Testis (tissue), 3 donors: ENCODE data around the gene BICC1. TPM values are rescaled to one million over a fixed set of nuclear protein-coding genes. Genes with fewer than 3 reads are reported as not detected.
A peak's percentile ranks its signal among the peaks of the same experiment; 100 is the strongest.

Experiments
- DNase-seq: peaks from one replicate; pipeline ENCODE4 v3.0.0-alpha.2; 2019
- H3K27ac ChIP-seq, 2 donors: fragments of 200-600 bp; sonication (generic); one replicate each; pipeline ENCODE4 v1.5.1; 2019
- H3K27me3 ChIP-seq: fragments of 200-600 bp; sonication (generic); one replicate; pipeline ENCODE4 v1.5.1; 2019
- H3K36me3 ChIP-seq: fragments of 200-600 bp; sonication (generic); one replicate; pipeline ENCODE4 v1.5.1; 2017; ENCODE audit warnings: low read depth; ENCODE audit errors: missing control alignments
- H3K4me1 ChIP-seq: fragments of 200-600 bp; sonication (generic); one replicate; pipeline ENCODE4 v1.5.1; 2019
- H3K4me3 ChIP-seq, 2 donors: fragments of 200-600 bp; sonication (generic); one replicate each; pipeline ENCODE4 v1.5.1; 2017 to 2019
- H3K9me3 ChIP-seq: fragments of 200-600 bp; sonication (generic); one replicate; pipeline ENCODE4 v1.5.1; 2017
- POLR2A ChIP-seq: fragments of 450-650 bp; IDR thresholded peaks from one replicate; pipeline ENCODE4 v1.6.1; 2017; ENCODE audit warnings: antibody characterized with exemption, mild to moderate bottlenecking, moderate library complexity
- WGBS, 2 donors: methylation state at CpG; one replicate each; pipeline ENCODE4 v1.1.5; 2018; 5-methylcytosine and 5-hydroxymethylcytosine counted together
- intact Hi-C: fragments of 100-400 bp; cut with DNase I; formaldehyde crosslinking; loops from one replicate; pipeline ENCODE4 v1.15.1; 2023; ENCODE audit warnings: low total_unique reads
- polyA plus RNA-seq: library from polyadenylated mRNA; stranded (reverse); fragments of 350-450 nt; fragmentation: Illumina TruSeq; extraction: RNeasy Lipid Tissue Mini Kit (QIAGEN cat#74804); gene quantifications from one replicate; pipeline ENCODE4 v1.2.3, GENCODE V29; 2014; ENCODE audit warnings: low read depth, low replicate concordance; ENCODE audit not compliant: insufficient read depth
- total RNA-seq, 2 donors: library from RNA; depleted of rRNA; stranded (reverse); fragments of >200 nt; gene quantifications; one replicate each; pipeline ENCODE4 v1.2.3, GENCODE V29; 2016
- TF ChIP-seq, protein P1 (sequence below), 3 experiments: fragments of 450-650 bp in 2 of 3; fragments of 200-600 bp in 1 of 3; sonication (generic) in 1 of 3; IDR thresholded peaks; one replicate each; pipeline ENCODE4 v1.5.1; 2016 to 2019; ENCODE audit warnings: antibody characterized with exemption in 3 of 3, mild to moderate bottlenecking in 2 of 3, moderate library complexity in 1 of 3

BICC1 gene
- total and polyA plus RNA-seq, 3 donors from 2014 or later, result 8.7 to 14.1 (median 10.0) TPM

DNA sequence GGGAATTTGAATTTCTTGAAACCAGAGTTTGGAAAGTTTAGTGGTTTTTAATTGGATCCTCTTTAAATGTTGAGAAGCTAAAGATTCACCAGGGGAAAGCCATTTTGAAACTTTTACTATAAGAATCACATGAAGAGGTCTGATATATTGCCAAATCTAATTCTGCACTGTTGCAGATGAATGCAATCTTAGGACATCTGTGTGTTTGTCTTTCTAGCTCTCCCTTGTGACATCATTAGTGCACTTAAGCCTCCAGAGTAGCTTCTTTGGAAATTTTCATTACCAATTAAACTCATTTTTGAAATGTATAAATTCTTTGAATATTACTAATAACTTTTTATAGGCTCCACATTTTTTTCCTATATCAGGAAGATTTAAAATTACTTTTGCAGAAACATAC, 160.2 kb downstream of the BICC1 start:
- no peaks in the 10 kb centered on the region for H3K4me1 ChIP-seq
- no peak for DNase-seq
- intact Hi-C loops, result no loop called here
- H3K9me3 ChIP-seq, result no peaks in the 10 kb centered on the region
- H3K36me3 ChIP-seq, result no peaks in the 10 kb centered on the region
- H3K27me3 ChIP-seq, result no peaks in the 10 kb centered on the region
- no peak for TF ChIP-seq POLR2A
- TF ChIP-seq, protein P1, sequence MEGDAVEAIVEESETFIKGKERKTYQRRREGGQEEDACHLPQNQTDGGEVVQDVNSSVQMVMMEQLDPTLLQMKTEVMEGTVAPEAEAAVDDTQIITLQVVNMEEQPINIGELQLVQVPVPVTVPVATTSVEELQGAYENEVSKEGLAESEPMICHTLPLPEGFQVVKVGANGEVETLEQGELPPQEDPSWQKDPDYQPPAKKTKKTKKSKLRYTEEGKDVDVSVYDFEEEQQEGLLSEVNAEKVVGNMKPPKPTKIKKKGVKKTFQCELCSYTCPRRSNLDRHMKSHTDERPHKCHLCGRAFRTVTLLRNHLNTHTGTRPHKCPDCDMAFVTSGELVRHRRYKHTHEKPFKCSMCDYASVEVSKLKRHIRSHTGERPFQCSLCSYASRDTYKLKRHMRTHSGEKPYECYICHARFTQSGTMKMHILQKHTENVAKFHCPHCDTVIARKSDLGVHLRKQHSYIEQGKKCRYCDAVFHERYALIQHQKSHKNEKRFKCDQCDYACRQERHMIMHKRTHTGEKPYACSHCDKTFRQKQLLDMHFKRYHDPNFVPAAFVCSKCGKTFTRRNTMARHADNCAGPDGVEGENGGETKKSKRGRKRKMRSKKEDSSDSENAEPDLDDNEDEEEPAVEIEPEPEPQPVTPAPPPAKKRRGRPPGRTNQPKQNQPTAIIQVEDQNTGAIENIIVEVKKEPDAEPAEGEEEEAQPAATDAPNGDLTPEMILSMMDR (IDR thresholded peaks at IDR 0.05), result no peak
- H3K4me3 ChIP-seq, result no peak overlapping the region
- no peak overlapping the region for H3K27ac ChIP-seq

DNA sequence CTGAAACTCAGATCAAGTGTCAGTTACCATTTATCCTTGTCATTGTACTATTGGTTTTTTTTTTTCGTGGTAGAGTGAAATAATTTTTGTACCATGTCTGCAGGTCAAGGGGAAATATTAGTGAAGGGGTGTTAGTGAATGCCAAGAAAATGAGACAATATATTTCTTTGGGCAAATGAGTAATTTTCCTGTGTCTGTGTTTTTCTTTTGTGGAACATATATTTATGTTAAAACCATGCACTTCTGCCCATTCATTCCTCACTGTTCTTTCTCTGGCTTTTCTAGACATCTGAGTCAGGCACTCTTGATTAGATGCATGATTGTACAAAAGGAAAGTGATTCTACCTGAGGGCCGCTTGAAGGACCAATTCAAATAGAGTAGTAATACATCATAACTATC, 161.6 kb downstream of the BICC1 start:
- Histone ChIP-seq H3K9me3 (no peaks in the 10 kb centered on the region), H3K4me1 (no peaks in the 10 kb centered on the region), H3K27ac (no peak overlapping the region), H3K4me3 (no peak overlapping the region), H3K36me3 (no peaks in the 10 kb centered on the region), H3K27me3 (no peaks in the 10 kb centered on the region)
- TF ChIP-seq POLR2A, result no peak
- TF ChIP-seq, protein P1 (IDR thresholded peaks at IDR 0.05), result no peak
- DNase-seq, result no peak
- 83 to 87% methylated on average over 2 of the region's 2 CpGs for WGBS, 2 donors
- intact Hi-C loops, result no loop called here

DNA sequence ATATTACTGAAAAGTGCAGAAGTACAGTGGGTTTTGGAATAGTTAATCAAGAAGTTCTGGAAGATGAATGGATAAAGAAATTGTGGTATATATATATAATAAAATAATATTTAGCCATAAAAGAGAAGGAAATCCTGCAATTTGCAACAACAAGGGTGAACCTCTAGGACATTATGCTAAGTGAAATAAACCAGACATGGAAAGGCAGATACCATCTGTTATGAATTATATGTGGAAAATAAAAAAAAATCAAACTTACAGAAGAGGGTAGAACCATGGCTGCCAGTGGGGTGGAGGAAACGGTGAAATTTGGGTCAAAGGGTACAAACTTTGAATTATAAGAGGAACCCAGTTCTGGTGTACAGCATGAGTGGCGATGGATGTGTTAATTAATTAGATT, 162.6 kb downstream of the BICC1 start:
- H3K4me3 ChIP-seq, result no peak overlapping the region
- H3K27ac ChIP-seq, result no peak overlapping the region
- no peaks in the 10 kb centered on the region for H3K9me3 ChIP-seq
- TF ChIP-seq POLR2A, result no peak
- TF ChIP-seq, protein P1 (IDR thresholded peaks at IDR 0.05), result no peak
- 91 to 96% methylated on average over 2 of the region's 2 CpGs for WGBS, 2 donors
- intact Hi-C loops, result no loop called here
- no peaks in the 10 kb centered on the region for H3K27me3 ChIP-seq
- no peaks in the 10 kb centered on the region for H3K4me1 ChIP-seq
- no peak for DNase-seq
- H3K36me3 ChIP-seq, result no peaks in the 10 kb centered on the region

DNA sequence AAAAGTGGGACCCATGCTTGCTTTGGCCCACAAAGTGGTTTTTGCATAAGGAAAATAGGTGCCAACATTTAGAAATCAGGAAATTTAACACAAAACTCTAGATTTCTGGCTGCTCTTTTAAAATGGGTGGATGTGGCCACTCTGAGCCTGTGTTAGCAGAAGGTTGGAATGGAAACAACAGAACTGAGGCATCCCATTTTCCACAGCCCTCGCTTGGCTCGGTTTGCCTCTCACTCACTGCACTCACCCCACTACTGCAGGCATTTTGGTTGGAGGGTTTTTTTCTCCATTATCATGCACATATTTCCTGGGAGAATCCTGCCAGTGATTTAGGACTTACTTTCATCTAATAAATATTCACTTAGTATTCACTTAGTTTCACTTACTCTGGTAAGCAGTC, 178.9 kb downstream of the BICC1 start:
- no peak for TF ChIP-seq POLR2A
- TF ChIP-seq, protein P1 (IDR thresholded peaks at IDR 0.05), result no peak
- 68 to 83% methylated on average over 2 of the region's 2 CpGs for WGBS, 2 donors
- Histone ChIP-seq H3K36me3 (no peaks in the 10 kb centered on the region), H3K9me3 (no peaks in the 10 kb centered on the region), H3K27ac (peak overlapping the region in 1 of 2 donors; percentile 1), H3K4me1 (no peaks in the 10 kb centered on the region), H3K27me3 (no peaks in the 10 kb centered on the region), H3K4me3 (no peak overlapping the region)
- no peak for DNase-seq
- intact Hi-C loops, result no loop called here

DNA sequence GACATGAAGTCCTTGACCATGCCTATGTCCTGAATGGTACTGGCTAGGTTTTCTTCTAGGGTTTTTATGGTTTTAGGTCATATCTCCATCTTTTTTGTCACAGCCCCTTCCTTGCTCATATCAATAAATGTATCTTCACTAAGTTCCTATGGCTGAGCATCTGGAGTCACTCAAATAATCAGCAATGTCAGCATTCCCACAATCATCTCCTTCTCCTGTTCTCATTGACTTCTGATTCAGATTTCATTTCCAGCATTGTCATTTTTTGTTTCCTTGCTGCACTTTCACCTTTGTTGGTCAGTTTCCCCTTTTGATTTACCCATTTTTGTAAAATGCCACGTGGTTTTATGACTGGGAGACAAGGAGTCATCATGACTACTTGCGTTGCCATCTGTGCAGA, 181.2 kb downstream of the BICC1 start:
- no peaks in the 10 kb centered on the region for H3K27me3 ChIP-seq
- intact Hi-C loops, result no loop called here
- DNase-seq, result no peak
- no peaks in the 10 kb centered on the region for H3K36me3 ChIP-seq
- TF ChIP-seq, protein P1 (IDR thresholded peaks at IDR 0.05), result no peak
- TF ChIP-seq POLR2A, result no peak
- no peak overlapping the region for H3K4me3 ChIP-seq
- H3K9me3 ChIP-seq, result no peaks in the 10 kb centered on the region
- H3K27ac ChIP-seq, result no peak overlapping the region
- no peaks in the 10 kb centered on the region for H3K4me1 ChIP-seq
- 90 to 91% methylated on average over 2 of the region's 2 CpGs for WGBS, 2 donors
